GM12875 (cell line): Measurements from ENCODE around the gene KHSRP.

Experiments used
- H3K4me3 ChIP-seq: one replicate; pipeline ENCODE4 v1.5.1; 2011; ENCODE audit warnings: low read depth, low read length, control low read depth
- CTCF ChIP-seq: IDR thresholded peaks from 2 replicates; pipeline ENCODE4 v1.5.1; 2011; ENCODE audit warnings: low read depth, mild to moderate bottlenecking, control low read depth, inconsistent platforms, low read length, moderate library complexity, borderline replicate concordance; ENCODE audit not compliant: insufficient read depth

Gene KHSRP

DNA sequence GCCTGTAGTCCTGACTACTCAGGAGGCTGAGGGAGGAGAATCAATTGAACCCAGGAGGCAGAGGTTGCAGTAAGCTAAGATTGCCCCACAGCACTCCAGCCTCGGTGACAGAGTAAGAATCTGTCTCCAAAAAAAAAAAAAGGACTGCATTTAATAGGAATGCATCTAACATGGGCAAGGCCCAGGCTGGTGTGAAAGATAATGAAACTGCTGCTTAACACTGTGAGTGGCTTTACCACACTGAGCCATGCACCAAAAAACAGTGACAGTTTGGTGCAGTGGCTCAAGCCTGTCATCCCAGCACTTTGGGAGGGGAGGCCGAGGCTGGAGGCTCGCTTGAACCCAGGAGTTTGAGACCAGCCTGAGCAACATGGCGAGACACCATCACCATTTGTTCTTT is 40.2 kb downstream of the KHSRP start:
- H3K4me3 ChIP-seq, result no peak overlapping the region
- TF ChIP-seq CTCF, result no peak

GRCh38 chr19:6383188-6383587 is 41.4 kb downstream of the KHSRP start:
- H3K4me3 ChIP-seq, result no peak overlapping the region
- no peak for TF ChIP-seq CTCF

DNA sequence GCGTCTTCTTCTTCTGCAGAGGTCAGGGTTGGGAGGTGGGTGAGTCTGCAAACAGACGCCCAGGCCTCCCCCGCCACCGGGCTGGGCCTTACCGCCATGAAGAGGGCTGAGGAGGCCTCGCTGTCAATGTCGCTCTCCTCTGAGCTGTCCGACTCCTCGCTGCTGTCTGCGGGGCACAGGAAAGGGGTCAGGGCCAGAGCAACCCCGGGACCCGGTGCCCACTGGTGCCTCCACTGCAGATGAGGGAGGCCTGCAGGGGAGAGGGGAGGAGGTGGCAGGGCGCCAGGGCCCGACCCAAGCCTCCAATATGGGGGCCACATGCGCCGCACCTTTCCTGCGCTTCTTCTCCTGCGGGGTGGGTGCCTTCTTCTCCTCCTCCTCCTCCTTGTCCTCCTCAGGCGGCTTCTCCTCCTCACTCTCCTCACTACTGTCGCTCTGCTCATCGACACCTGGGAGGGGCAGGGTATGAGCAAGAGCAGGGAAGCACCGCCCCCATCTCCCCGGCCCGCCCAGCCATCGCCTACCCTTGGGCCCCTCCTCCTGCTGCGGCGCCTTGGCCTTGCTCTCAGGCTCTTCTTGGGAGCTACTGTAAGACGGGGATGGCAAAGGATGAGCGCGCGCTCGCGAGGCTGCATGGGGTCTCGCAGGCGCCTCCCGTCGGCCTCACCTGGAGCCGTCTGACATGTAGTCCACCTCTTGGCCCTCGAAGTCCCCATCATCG is 43.4 kb downstream of the KHSRP start:
- no peak overlapping the region for H3K4me3 ChIP-seq
- no peak for TF ChIP-seq CTCF

DNA sequence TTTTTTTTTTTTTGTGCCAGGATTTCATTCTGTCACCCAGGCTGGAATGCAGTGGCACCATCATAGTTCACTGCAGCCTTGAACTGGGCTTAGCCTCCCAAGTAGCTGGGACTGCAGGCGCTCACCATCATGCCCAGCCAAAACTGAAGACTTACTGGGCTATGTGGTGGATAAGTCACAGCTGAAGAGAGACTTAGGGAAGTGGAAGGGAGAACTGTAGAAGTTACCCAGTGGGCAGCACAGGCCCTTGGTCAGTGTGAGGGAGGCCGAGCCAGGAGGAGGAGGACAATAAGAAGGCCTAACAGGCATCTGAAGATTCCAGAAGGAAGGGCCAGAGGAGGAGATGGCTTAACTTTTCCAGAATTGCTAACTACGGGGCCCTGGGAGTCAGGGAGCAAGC is 44.9 kb downstream of the KHSRP start:
- TF ChIP-seq CTCF, result no peak
- no peak overlapping the region for H3K4me3 ChIP-seq

DNA sequence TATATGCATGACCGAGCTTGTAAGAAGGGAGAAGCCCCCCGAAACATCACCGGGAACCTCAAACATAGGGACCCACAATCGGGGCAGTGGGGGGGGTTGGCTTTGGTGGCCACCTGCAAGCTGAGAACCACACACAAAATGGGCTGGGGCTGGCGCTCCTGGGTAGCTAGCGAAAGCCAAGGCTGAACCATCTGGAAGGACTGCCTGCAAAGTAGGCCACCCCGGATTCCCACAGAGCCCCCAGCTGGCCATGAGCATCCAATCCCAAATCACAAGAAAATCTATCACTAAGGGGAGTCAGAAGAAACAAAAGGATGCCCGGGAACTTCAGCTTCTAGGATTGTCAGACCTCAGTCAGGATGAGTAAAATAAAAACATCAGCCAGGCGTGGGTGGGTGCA is 46.1 kb downstream of the KHSRP start:
- no peak for TF ChIP-seq CTCF
- H3K4me3 ChIP-seq, result no peak overlapping the region

- TF ChIP-seq CTCF, result no peak
- no peak overlapping the region for H3K4me3 ChIP-seq
Observed at GRCh38 chr19:6378041-6378440, 46.6 kb downstream of the KHSRP start.

DNA sequence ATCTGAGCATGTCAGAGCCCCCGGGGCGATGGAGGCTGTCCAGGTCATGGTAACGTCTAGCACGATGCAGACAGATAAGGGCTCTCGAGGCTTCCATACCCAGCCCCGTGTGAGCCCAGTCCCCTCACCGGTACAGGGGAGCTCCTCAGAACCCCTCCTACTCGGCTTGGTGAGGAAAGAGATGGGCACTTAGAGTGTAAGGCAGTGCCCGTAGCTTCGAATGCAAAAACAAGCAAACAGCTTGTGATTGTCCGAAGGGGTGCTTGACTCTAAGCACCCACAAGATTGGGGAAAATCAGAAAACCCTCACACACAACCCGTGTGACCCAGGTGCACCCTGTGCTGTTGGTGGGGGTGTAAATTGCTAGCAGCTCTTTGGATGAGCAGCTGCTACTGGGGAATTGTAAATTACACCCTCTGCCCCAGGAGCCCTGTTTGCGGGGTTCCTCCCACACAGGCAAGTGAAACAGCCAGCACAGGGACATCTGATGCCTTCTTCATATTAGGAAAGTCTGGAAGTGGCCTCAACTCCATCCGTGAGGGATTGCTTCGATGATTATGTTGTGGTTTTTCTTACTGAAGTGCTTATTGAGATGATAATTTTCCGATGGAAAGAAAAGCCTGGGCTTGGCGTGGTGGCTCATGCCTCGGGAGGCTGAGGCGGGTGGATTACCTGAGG is 48.0 kb downstream of the KHSRP start:
- H3K4me3 ChIP-seq, result no peak overlapping the region
- TF ChIP-seq CTCF, result no peak
